GM12873 (cell line): ENCODE results near the gene HEXB.

Experiments used
- TF ChIP-seq, protein P1 (sequence below): IDR thresholded peaks from 2 replicates; pipeline ENCODE4 v1.5.1; 2012; ENCODE audit warnings: low read depth, mild to moderate bottlenecking, moderate library complexity, low read length, control low read depth; ENCODE audit not compliant: insufficient read depth; ENCODE audit errors: missing control alignments

Gene HEXB

DNA sequence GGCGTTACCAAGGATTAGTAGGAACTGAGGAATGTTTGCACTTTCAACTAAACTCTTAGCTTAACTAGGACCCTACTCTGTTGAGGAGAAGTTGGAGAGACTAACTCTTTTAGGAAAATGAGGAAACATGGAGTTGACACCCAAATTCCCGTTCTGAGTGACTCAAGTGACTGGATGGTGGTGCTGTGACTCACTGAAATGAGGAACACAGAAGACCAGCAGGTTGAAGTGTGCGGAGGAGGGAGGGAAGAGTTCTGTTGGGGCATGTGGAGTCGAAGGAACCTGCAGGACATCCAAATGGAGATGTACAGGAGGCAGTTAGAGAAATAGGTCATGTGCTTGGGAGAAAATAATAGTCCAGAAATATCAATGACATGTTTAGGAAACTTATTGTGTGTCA, 8.2 kb downstream of the HEXB start:
- TF ChIP-seq, protein P1, sequence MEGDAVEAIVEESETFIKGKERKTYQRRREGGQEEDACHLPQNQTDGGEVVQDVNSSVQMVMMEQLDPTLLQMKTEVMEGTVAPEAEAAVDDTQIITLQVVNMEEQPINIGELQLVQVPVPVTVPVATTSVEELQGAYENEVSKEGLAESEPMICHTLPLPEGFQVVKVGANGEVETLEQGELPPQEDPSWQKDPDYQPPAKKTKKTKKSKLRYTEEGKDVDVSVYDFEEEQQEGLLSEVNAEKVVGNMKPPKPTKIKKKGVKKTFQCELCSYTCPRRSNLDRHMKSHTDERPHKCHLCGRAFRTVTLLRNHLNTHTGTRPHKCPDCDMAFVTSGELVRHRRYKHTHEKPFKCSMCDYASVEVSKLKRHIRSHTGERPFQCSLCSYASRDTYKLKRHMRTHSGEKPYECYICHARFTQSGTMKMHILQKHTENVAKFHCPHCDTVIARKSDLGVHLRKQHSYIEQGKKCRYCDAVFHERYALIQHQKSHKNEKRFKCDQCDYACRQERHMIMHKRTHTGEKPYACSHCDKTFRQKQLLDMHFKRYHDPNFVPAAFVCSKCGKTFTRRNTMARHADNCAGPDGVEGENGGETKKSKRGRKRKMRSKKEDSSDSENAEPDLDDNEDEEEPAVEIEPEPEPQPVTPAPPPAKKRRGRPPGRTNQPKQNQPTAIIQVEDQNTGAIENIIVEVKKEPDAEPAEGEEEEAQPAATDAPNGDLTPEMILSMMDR = no peak

DNA sequence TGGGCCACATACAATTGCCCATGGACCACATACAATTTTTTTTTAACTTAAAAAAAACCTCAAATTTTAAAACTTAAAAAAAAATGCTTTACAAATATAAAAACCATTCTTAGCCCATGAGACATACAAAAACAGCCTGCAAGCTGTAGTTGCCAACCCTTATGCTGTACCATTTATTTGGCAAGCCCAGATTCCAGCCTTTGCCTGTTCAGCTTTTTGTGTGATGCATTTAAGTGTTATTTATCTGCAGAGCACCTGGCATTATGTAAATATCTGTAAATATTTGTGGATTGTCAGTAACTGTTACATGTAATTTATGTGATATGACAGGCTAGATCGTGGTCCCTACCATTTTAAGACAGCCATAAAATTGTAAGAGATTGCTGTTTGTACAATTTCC, 32.6 kb downstream of the HEXB start:
- TF ChIP-seq, protein P1 = no peak

DNA sequence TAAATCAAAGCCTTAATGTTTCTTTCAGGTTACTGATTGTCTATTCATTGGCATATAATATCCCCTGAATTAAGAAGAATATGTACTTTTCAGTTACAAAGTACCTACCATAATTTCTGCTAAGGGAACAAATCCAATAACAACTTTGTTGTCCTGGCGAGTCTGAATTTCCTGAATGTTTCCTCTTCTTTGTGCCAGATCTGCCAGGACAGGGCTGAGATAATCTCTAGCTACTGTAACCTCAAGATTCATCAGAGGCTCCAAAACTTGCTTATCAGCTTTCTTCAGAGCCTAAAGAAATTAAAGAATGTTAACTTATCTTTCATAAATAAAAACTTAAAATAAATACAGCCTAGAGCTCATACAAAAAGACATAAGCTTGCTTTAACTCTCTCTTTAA, 37.2 kb downstream of the HEXB start:
- TF ChIP-seq, protein P1 = no peak

DNA sequence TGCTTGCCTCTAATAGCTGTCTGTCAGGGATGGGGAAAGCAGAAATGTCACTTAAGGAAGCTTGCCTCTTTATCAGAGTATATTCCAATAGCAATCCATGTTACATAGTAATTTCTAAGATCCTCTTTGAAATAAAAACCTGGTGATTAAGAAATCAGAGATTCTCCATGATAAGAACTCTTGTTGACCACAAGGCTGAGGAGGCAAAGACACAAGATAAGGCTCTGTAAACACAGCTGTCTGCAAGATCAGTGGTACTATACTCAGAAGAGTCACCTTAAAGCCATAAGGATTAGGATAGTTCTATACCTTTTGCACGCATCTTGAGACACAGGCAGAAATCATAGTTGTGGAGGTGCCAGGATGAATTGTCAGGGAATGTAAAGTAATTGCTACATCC, 40.3 kb downstream of the HEXB start:
- TF ChIP-seq, protein P1 = no peak

DNA sequence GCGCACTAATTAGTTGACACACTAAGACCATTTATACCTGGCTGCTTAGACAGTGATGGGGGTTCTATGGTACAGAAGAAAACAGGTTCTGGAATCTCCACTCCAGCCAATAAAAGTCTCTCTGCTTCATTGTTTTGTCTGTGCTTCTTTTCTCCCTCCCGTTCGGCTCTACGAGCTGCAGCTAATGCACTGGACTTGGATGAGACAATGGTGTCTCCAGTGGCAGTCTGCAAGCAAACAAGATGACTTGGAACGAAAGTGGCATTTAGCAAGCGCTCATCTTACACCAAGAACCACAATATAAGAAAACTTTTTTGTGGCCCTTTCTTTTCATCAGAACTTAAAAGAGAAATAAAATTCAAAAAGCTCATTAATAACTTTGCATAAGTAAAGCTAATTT, 51.7 kb downstream of the HEXB start:
- TF ChIP-seq, protein P1 = no peak

DNA sequence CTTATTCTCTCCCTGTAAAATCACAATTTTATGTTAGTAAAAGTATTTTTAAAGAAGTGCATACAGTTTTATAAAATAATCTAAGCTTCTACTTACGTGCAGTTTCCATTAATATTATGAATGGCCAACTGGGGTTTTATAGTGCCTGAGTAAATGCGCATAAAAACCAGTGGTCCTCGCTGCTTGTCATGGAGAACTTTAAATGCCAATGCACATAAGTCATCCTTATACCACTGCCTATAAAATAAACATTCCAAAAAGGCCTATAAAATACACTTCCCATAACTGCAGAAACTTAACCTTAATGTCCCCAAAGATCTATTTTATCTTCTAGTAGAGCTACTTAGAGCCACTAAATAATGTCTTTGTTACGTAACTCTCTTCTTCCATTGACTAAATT, 53.4 kb downstream of the HEXB start:
- TF ChIP-seq, protein P1 = no peak

DNA sequence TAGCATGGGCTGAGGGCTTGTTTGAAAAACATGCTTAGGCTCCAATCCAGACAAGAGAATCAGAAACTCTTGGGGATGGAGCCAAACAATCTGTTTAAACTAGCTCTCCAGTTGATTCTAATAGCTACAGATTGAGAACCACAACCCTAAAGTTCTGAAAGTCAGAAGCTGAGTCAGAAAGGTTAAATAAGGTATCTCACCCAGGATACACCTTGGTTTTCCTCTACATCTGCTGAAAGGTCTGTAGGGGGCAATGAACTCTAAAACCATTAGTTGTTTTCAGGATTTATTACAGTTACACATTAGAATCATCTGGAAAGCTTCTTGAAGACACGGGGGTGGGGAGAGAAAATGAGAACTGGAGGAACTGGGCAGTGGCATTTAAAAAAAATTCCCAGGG, 76.2 kb downstream of the HEXB start:
- TF ChIP-seq, protein P1 = no peak
